ENCODE measurements around the gene NUPR1. TPM values are rescaled to one million over a fixed set of nuclear protein-coding genes. Genes with fewer than 3 reads are reported as not detected.

The NUPR1 gene
- polyA plus RNA-seq, 1 of the 3 experiments (the other 2 are of a cell fraction), result 0.61 TPM

GRCh38 chr16:28492511-28492910, 46.3 kb downstream of the NUPR1 start:
- Histone ChIP-seq H3F3A (replicated peaks; ENCODE audit: insufficient read depth) (no peaks in the 10 kb centered on the region), H3K36me3 (replicated peaks in 1 of 2; ENCODE audit: control insufficient read depth in 1 of 2, insufficient read depth in 2 of 2, low read length in 1 of 2) (no peaks in the 10 kb centered on the region), H3K27me3 (ENCODE audit: insufficient read depth) (no peaks in the 10 kb centered on the region), H3K27ac (ENCODE audit: low read depth in 2 of 2, low read length in 1 of 2) (peak overlapping the region; percentile 95 to 97), H4K20me1 (ENCODE audit: insufficient read depth) (no peaks in the 10 kb centered on the region), H3K9me3 (no peaks in the 10 kb centered on the region), H3K79me2 (ENCODE audit: insufficient read depth) (peaks cover 7% of the 10 kb centered on the region; the same call in 1 of the 2 replicates), H3K9ac (peak overlapping the region; percentile 97), H2AFZ (ENCODE audit: low read depth) (peak overlapping the region; percentile 100), H3K4me1 (ENCODE audit: control insufficient read depth in 1 of 2, insufficient read depth in 2 of 2, low read depth in 1 of 2, low read length in 1 of 2) (no peaks in the 10 kb centered on the region; a peak in 1 of 4 replicates), H3K4me2 (0 out of 2 replicates have a peak overlapping the region, but pooled peaks have one; percentile 97), H3K9me2 (no peaks in the 10 kb centered on the region), H3K4me3 (ENCODE audit: low read depth in 2 of 2, low read length in 1 of 2) (no peak overlapping the region; a peak in 1 of 4 replicates)
- TF ChIP-seq EP300 (IDR thresholded peaks at IDR 0.05; ENCODE audit: borderline replicate concordance in 1 of 2, low read depth in 1 of 2, low read length in 1 of 2), result no peak
- no peak for TF ChIP-seq ELF1 (IDR thresholded peaks at IDR 0.05)
- no peak for TF ChIP-seq TCF12 (IDR thresholded peaks at IDR 0.05)
- WGBS (ENCODE audit: low lambda C conversion rate), result 61% methylated on average over 4 of the region's 4 CpGs
- CTCF ChIA-PET, result interaction anchor here (0.9 to 1.2 kb wide), 3 partner anchors 17 to 371 kb away, joined by 3 to 5 read pairs (median 3); no protein-coding TSS in a partner anchor
- POLR2A ChIA-PET, result interaction anchor here (1.0 to 1.4 kb wide), 4 partner anchors 10 to 124 kb away, joined by 3 to 5 read pairs (median 4); no protein-coding TSS in a partner anchor
- no peak for DNase-seq

- POLR2A ChIA-PET, result interaction anchor here (0.6 to 1.4 kb wide), 6 partner anchors 11 to 237 kb away, joined by 3 to 5 read pairs (median 4); no protein-coding TSS in a partner anchor
- peak within 1 kb of the TSS; percentile 82 to 100 for H3K4me3 ChIP-seq (ENCODE audit: low read depth in 2 of 2, low read length in 1 of 2)
- WGBS (ENCODE audit: low lambda C conversion rate), result under 1% methylated on average over 17 of the region's 21 CpGs
- peak; percentile 93 for DNase-seq
- no peaks in the 10 kb centered on the region for H3K9me2 ChIP-seq
- no peaks in the 10 kb centered on the region for H3K36me3 ChIP-seq (replicated peaks in 1 of 2; ENCODE audit: control insufficient read depth in 1 of 2, insufficient read depth in 2 of 2, low read length in 1 of 2)
- H2AFZ ChIP-seq (ENCODE audit: low read depth), result peak within 1 kb of the TSS; percentile 100
- peaks cover 7% of the 10 kb centered on the region; the same call in 1 of the 2 replicates for H3K79me2 ChIP-seq (ENCODE audit: insufficient read depth)
- no peaks in the 10 kb centered on the region for H3K27me3 ChIP-seq (ENCODE audit: insufficient read depth)
- H3F3A ChIP-seq (replicated peaks; ENCODE audit: insufficient read depth), result no peaks in the 10 kb centered on the region
- H4K20me1 ChIP-seq (ENCODE audit: insufficient read depth), result no peaks in the 10 kb centered on the region
- peak within 1 kb of the TSS; percentile 97 for H3K4me2 ChIP-seq
- no peaks in the 10 kb centered on the region for H3K9me3 ChIP-seq
- CTCF ChIA-PET, result interaction anchor here (0.9 to 1.2 kb wide), 4 partner anchors 17 to 371 kb away, joined by 3 to 5 read pairs (median 3); no protein-coding TSS in a partner anchor
- peak within 1 kb of the TSS; percentile 95 to 97 for H3K27ac ChIP-seq (ENCODE audit: low read depth in 2 of 2, low read length in 1 of 2)
- H3K4me1 ChIP-seq (ENCODE audit: control insufficient read depth in 1 of 2, insufficient read depth in 2 of 2, low read depth in 1 of 2, low read length in 1 of 2), result no peaks in the 10 kb centered on the region; a peak in 1 of 4 replicates
- H3K9ac ChIP-seq, result peak within 1 kb of the TSS; percentile 97
- TF ChIP-seq MEF2A (IDR thresholded peaks at IDR 0.05; ENCODE audit: borderline replicate concordance, low read depth) (no peak), TEAD4 (IDR thresholded peaks at IDR 0.05; ENCODE audit: borderline replicate concordance, insufficient read depth) (no peak), RFX5 (IDR thresholded peaks at IDR 0.05; ENCODE audit: low read length) (no peak), SMC3 (IDR thresholded peaks at IDR 0.05; ENCODE audit: low read depth, low read length) (no peak), REST (IDR thresholded peaks at IDR 0.05; ENCODE audit: low read depth, low read length) (no peak), JUND (IDR thresholded peaks at IDR 0.05) (no peak), FOSL2 (IDR thresholded peaks at IDR 0.05; ENCODE audit: borderline replicate concordance, low read depth) (no peak), RAD21 (IDR thresholded peaks at IDR 0.05; ENCODE audit: low read length) (no peak), MXI1 (IDR thresholded peaks at IDR 0.05; ENCODE audit: low read depth, low read length) (peak; percentile 74), SIN3A (IDR thresholded peaks at IDR 0.05; ENCODE audit: borderline replicate concordance, low read depth, low read length) (no peak), NFIC (IDR thresholded peaks at IDR 0.05; ENCODE audit: borderline replicate concordance) (no peak), TCF12 (IDR thresholded peaks at IDR 0.05) (no peak), RXRA (IDR thresholded peaks at IDR 0.05; ENCODE audit: borderline replicate concordance, low read depth) (no peak), RCOR1 (IDR thresholded peaks at IDR 0.05; ENCODE audit: low read length) (no peak), GATA2 (CRISPR knock-in tag; IDR thresholded peaks at IDR 0.05) (no peak), MAX (IDR thresholded peaks at IDR 0.05; ENCODE audit: low read depth) (peak; percentile 91), ZBTB33 (IDR thresholded peaks at IDR 0.05; ENCODE audit: borderline replicate concordance, low read depth) (no peak), FOXM1 (IDR thresholded peaks at IDR 0.05; ENCODE audit: low read depth) (no peak), CHD2 (IDR thresholded peaks at IDR 0.05; ENCODE audit: low read length, partially characterized antibody) (no peak), PBX3 (IDR thresholded peaks at IDR 0.05) (no peak)
These were observed 46.8 kb downstream of the NUPR1 start, which contains the start of gene CLN3 for GRCh38 chr16:28491970-28492474. CLN3 (minus strand) TSS chr16:28492074; CDS start chr16:28491759, 315 bp downstream.

Data from SK-N-SH (cell line).